Psoas muscle (tissue), 8 donors: ENCODE data around the gene RHBDD3. TPM values are rescaled to one million over a fixed set of nuclear protein-coding genes. Genes with fewer than 3 reads are reported as not detected.
A peak's percentile ranks its signal among the peaks of the same experiment; 100 is the strongest.

Experiments
- ATAC-seq, 4 donors: fragments of 200-7000 bp; cut with Tn5 transposase; one replicate each; pipeline ENCODE4 v1.9.1; 2020; ENCODE audit warnings: moderate library complexity in 3 of 4, mild to moderate bottlenecking in 2 of 4
- DNase-seq, 2 donors: peaks; one replicate each; pipeline ENCODE4 v3.0.0-alpha.2; 2020
- H3K27ac ChIP-seq: fragments of 200-600 bp; one replicate; pipeline ENCODE4 v1.8.0; 2022
- H3K27me3 ChIP-seq, 3 donors: fragments of 200-600 bp in 1 of 3; one replicate each; pipeline versions ENCODE4 v1.6.1 to v1.8.0; 2013 to 2022; ENCODE audit warnings: low read length in 2 of 3, mild to moderate bottlenecking in 2 of 3, moderate library complexity in 1 of 3; ENCODE audit not compliant: insufficient read depth in 3 of 3
- H3K36me3 ChIP-seq, 2 donors: fragments of 200-600 bp in 1 of 2; one replicate each; pipeline versions ENCODE4 v1.6.1 to v1.8.0; 2013 to 2022; ENCODE audit warnings: low read depth in 1 of 2, mild to moderate bottlenecking in 1 of 2, moderate library complexity in 1 of 2; ENCODE audit not compliant: insufficient read depth in 1 of 2
- H3K4me1 ChIP-seq: fragments of 200-600 bp; one replicate; pipeline ENCODE4 v1.8.0; 2022
- H3K4me3 ChIP-seq: fragments of 200-600 bp; one replicate; pipeline ENCODE4 v1.8.0; 2022; ENCODE audit warnings: mild to moderate bottlenecking
- H3K9me3 ChIP-seq: fragments of 200-600 bp; one replicate; pipeline ENCODE4 v1.8.0; 2022
- CTCF ChIP-seq: fragments of 200-600 bp; IDR thresholded peaks from one replicate; pipeline ENCODE4 v1.8.0; 2022; ENCODE audit warnings: antibody characterized with exemption
- WGBS, 3 donors: extraction: QIAGEN DNeasy Blood & Tissue Kit; methylation state at CpG; one replicate each; pipeline versions ENCODE4 v1.1.6 to v1.1.7; 2013; 5-methylcytosine and 5-hydroxymethylcytosine counted together
- intact Hi-C, 2 donors: fragments of 100-400 bp; cut with DNase I; formaldehyde crosslinking; loops; one replicate each; pipeline versions ENCODE4 v1.11.0 to v1.14.2; 2022
- polyA plus RNA-seq, 3 donors: library from polyadenylated mRNA; stranded (reverse); fragments of 200-250 nt; gene quantifications; one replicate each; pipeline ENCODE4 v1.2.3, GENCODE V29; 2013
- total RNA-seq, 4 donors: library from RNA; stranded (reverse); fragmentation: NEBNext Ultra II Directional in 2 of 4; extraction: Animal tissue kit (Norgen Biotek cat#: 25700) in 2 of 4; gene quantifications; one replicate each; pipeline versions ENCODE4 v1.2.1 to v1.2.4, GENCODE V29; 2021 to 2023
- donor health status: healthy with polysubstance abuse.
- donor health status: DM: no; HTN: no; CAD: no; lungs with moderate emphysema.
- donor health status: Bipolar disorder and iron deficiency.
- donor health status: healthy.
- donor health status: DM: yes; HTN: yes; CAD: no.
- donor health status: DM: no; HTN: no; CAD: no.
- donor health status: DM: no; HTN: no; CAD: no.
- donor health status: DM: yes; HTN: yes; CAD: no.

RHBDD3 gene
- total and polyA plus RNA-seq, 7 donors: 10.6 to 36.5 (median 20.3) TPM

- Histone ChIP-seq H3K36me3 (no peaks in the 10 kb centered on the region), H3K27ac (peak overlapping the region; percentile 60), H3K4me3 (peak overlapping the region; percentile 48), H3K9me3 (no peaks in the 10 kb centered on the region), H3K4me1 (peaks cover 37% of the 10 kb centered on the region), H3K27me3 (peaks cover 0 to 35% (median 15%) of the 10 kb centered on the region in 3 donors)
- 34 to 64% (median 39%) methylated on average over 46 to 50 of the region's 50 CpGs for WGBS, 3 donors
- ATAC-seq (no peak), DNase-seq (peak in 1 of 2 donors; percentile 70)
- intact Hi-C loops: no loop called here
- TF ChIP-seq CTCF: no peak
Observed at GRCh38 chr22:29311464-29312217, 43.9 kb upstream of the RHBDD3 start.

GRCh38 chr22:29310863-29311339 lies 43.1 kb upstream of the RHBDD3 start:
- peak overlapping the region; percentile 48 for H3K4me3 ChIP-seq

GRCh38 chr22:29310065-29310862 lies 42.5 kb upstream of the RHBDD3 start:
- DNase-seq: no peak
- intact Hi-C loops: no loop called here

More at GRCh38 chr22:29310863-29311339, 43.1 kb upstream of the RHBDD3 start:
- peaks cover 37% of the 10 kb centered on the region for H3K4me1 ChIP-seq
- H3K27me3 ChIP-seq: peaks cover 0 to 27% (median 15%) of the 10 kb centered on the region in 3 donors
- peak; percentile 95 to 97 for DNase-seq
- 30 to 37% (median 34%) methylated on average over 17 to 18 of the region's 18 CpGs for WGBS, 3 donors
- H3K9me3 ChIP-seq: no peaks in the 10 kb centered on the region
- TF ChIP-seq CTCF: no peak
- ATAC-seq: peak; percentile 16 to 40 (median 25)
- no peaks in the 10 kb centered on the region for H3K36me3 ChIP-seq
- peak overlapping the region; percentile 60 for H3K27ac ChIP-seq
- intact Hi-C loops: no loop called here

More at GRCh38 chr22:29310065-29310862, 42.5 kb upstream of the RHBDD3 start:
- Histone ChIP-seq H3K9me3 (no peaks in the 10 kb centered on the region), H3K4me3 (no peak overlapping the region), H3K27ac (peak overlapping the region; percentile 60), H3K36me3 (no peaks in the 10 kb centered on the region), H3K4me1 (peaks cover 37% of the 10 kb centered on the region), H3K27me3 (peaks cover 0 to 26% (median 15%) of the 10 kb centered on the region in 3 donors)
- WGBS, 3 donors: 61 to 69% (median 66%) methylated on average over 25 to 28 of the region's 28 CpGs
- no peak for TF ChIP-seq CTCF
- ATAC-seq: no peak
